Raji (cell line): Measurements from ENCODE around the gene ERP27.

Source experiments
- POLR2A ChIP-seq: IDR thresholded peaks from 2 replicates; pipeline ENCODE4 v1.6.1; 2011; ENCODE audit warnings: low read depth, low read length, control low read depth; ENCODE audit not compliant: insufficient read depth

ERP27 gene

GRCh38 chr12:14903386-14904098 lies 34.8 kb downstream of the ERP27 start:
- TF ChIP-seq POLR2A: no peak

- TF ChIP-seq POLR2A: no peak
These were observed 35.9 kb downstream of the ERP27 start for GRCh38 chr12:14902465-14902864.

- no peak for TF ChIP-seq POLR2A
These were observed 37.1 kb downstream of the ERP27 start for GRCh38 chr12:14901228-14901562.

- no peak for TF ChIP-seq POLR2A
These were observed 37.7 kb downstream of the ERP27 start for GRCh38 chr12:14900521-14901227.

- TF ChIP-seq POLR2A: no peak
These were observed 41.7 kb downstream of the ERP27 start for GRCh38 chr12:14896521-14897169.

GRCh38 chr12:14893506-14894250 lies 44.7 kb downstream of the ERP27 start:
- no peak for TF ChIP-seq POLR2A

- no peak for TF ChIP-seq POLR2A
These were observed 45.4 kb downstream of the ERP27 start for GRCh38 chr12:14892726-14893505.

- TF ChIP-seq POLR2A: no peak
These were observed 47.6 kb downstream of the ERP27 start for GRCh38 chr12:14890701-14891100.

GRCh38 chr12:14886271-14886670 lies 52.1 kb downstream of the ERP27 start:
- no peak for TF ChIP-seq POLR2A

GRCh38 chr12:14885718-14886221 lies 52.6 kb downstream of the ERP27 start, which contains the start of gene MGP:
Gene MGP, minus strand, starts transcription at chr12:14885854. Its CDS starts 63 bp downstream, at chr12:14885791.
- no peak for TF ChIP-seq POLR2A

GRCh38 chr12:14884458-14884878 lies 53.9 kb downstream of the ERP27 start:
- TF ChIP-seq POLR2A: no peak

- no peak for TF ChIP-seq POLR2A
These were observed 54.7 kb downstream of the ERP27 start for GRCh38 chr12:14883686-14884085.

GRCh38 chr12:14880890-14881453 lies 57.4 kb downstream of the ERP27 start:
- TF ChIP-seq POLR2A: no peak
